Measurements from ENCODE around the gene WDR7.

Gene WDR7

GRCh38 chr18:56743115-56743514, 92.0 kb downstream of the WDR7 start:
- Histone ChIP-seq H4K8ac (ENCODE audit: low read length) (no peak overlapping the region), H3K4me1 (ENCODE audit: control insufficient read depth, insufficient read depth, low read depth, low read length) (no peaks in the 10 kb centered on the region), H2AK5ac (ENCODE audit: low read length, severe bottlenecking) (no peak overlapping the region), H3K4me2 (ENCODE audit: low read length, poor library complexity, severe bottlenecking) (no peak overlapping the region), H3K27me3 (ENCODE audit: control insufficient read depth in 1 of 2, insufficient read depth in 1 of 2, low read length in 2 of 2) (no peaks in the 10 kb centered on the region), H3K4ac (ENCODE audit: low read depth in 1 of 2, low read length in 2 of 2) (no peak overlapping the region), H2BK15ac (ENCODE audit: low read depth, poor library complexity, severe bottlenecking) (no peak overlapping the region), H2AFZ (ENCODE audit: low read depth, low read length) (no peak overlapping the region), H3K27ac (ENCODE audit: low read length, poor library complexity, severe bottlenecking) (no peak overlapping the region), H3K9me3 (ENCODE audit: control insufficient read depth, low read length) (no peaks in the 10 kb centered on the region), H2BK120ac (ENCODE audit: low read depth, low read length) (no peak overlapping the region), H2BK5ac (ENCODE audit: low read depth, low read length, poor library complexity, severe bottlenecking) (no peak overlapping the region), H3K4me3 (ENCODE audit: insufficient read depth in 1 of 2, low read depth in 1 of 2, low read length in 2 of 2) (no peak overlapping the region), H3K79me1 (replicated peaks; ENCODE audit: low read length, poor library complexity, severe bottlenecking) (peaks cover 8% of the 10 kb centered on the region), H3K14ac (ENCODE audit: low read length in 2 of 2) (no peak overlapping the region), H3K36me3 (ENCODE audit: control insufficient read depth in 1 of 2, insufficient read depth in 2 of 2, low read depth in 1 of 2, low read length in 2 of 2) (peaks cover 0 to 3% of the 10 kb centered on the region in 2 experiments), H4K91ac (ENCODE audit: low read length) (no peak overlapping the region), H3K23ac (ENCODE audit: low read length in 2 of 2) (no peak overlapping the region), H2BK12ac (ENCODE audit: low read length in 2 of 2) (no peak overlapping the region), H3K9ac (ENCODE audit: low read length) (no peak overlapping the region), H3K18ac (ENCODE audit: low read depth in 1 of 2, low read length in 2 of 2) (no peak overlapping the region)
- no peak for DNase-seq
- WGBS = 97% methylated on average over 4 of the region's 4 CpGs

- no peak overlapping the region for H3K18ac ChIP-seq (ENCODE audit: low read depth in 1 of 2, low read length in 2 of 2)
- 95% methylated on average over 1 of the region's 1 CpG for WGBS
Measured at GRCh38 chr18:56747032-56747658, 96.0 kb downstream of the WDR7 start.

GRCh38 chr18:56747857-56748256, 96.7 kb downstream of the WDR7 start:
- Histone ChIP-seq H3K27me3 (ENCODE audit: control insufficient read depth in 1 of 2, insufficient read depth in 1 of 2, low read length in 2 of 2) (no peaks in the 10 kb centered on the region), H3K79me1 (replicated peaks; ENCODE audit: low read length, poor library complexity, severe bottlenecking) (peaks cover 10% of the 10 kb centered on the region), H2BK12ac (ENCODE audit: low read length in 2 of 2) (no peak overlapping the region)

More at GRCh38 chr18:56747032-56747658, 96.0 kb downstream of the WDR7 start:
- Histone ChIP-seq H3K4me3 (ENCODE audit: insufficient read depth in 1 of 2, low read depth in 1 of 2, low read length in 2 of 2) (no peak overlapping the region), H2AK5ac (ENCODE audit: low read length, severe bottlenecking) (no peak overlapping the region), H3K9me3 (ENCODE audit: control insufficient read depth, low read length) (no peaks in the 10 kb centered on the region), H2BK120ac (ENCODE audit: low read depth, low read length) (no peak overlapping the region), H3K23ac (ENCODE audit: low read length in 2 of 2) (no peak overlapping the region), H2BK12ac (ENCODE audit: low read length in 2 of 2) (no peak overlapping the region), H3K36me3 (ENCODE audit: control insufficient read depth in 1 of 2, insufficient read depth in 2 of 2, low read depth in 1 of 2, low read length in 2 of 2) (peaks cover 0 to 3% of the 10 kb centered on the region in 2 experiments), H3K4me1 (ENCODE audit: control insufficient read depth, insufficient read depth, low read depth, low read length) (peaks cover 1% of the 10 kb centered on the region), H3K4me2 (ENCODE audit: low read length, poor library complexity, severe bottlenecking) (no peak overlapping the region), H3K9ac (ENCODE audit: low read length) (no peak overlapping the region), H2BK5ac (ENCODE audit: low read depth, low read length, poor library complexity, severe bottlenecking) (no peak overlapping the region), H4K91ac (ENCODE audit: low read length) (no peak overlapping the region), H3K27ac (ENCODE audit: low read length, poor library complexity, severe bottlenecking) (no peak overlapping the region), H4K8ac (ENCODE audit: low read length) (no peak overlapping the region), H2BK15ac (ENCODE audit: low read depth, poor library complexity, severe bottlenecking) (no peak overlapping the region), H3K4ac (ENCODE audit: low read depth in 1 of 2, low read length in 2 of 2) (no peak overlapping the region), H3K14ac (ENCODE audit: low read length in 2 of 2) (no peak overlapping the region), H3K79me1 (replicated peaks; ENCODE audit: low read length, poor library complexity, severe bottlenecking) (peaks cover 10% of the 10 kb centered on the region), H3K27me3 (ENCODE audit: control insufficient read depth in 1 of 2, insufficient read depth in 1 of 2, low read length in 2 of 2) (no peaks in the 10 kb centered on the region), H2AFZ (ENCODE audit: low read depth, low read length) (no peak overlapping the region)
- no peak for DNase-seq

GRCh38 chr18:56748698-56749268, 97.6 kb downstream of the WDR7 start:
- Histone ChIP-seq H2AK5ac (ENCODE audit: low read length, severe bottlenecking) (no peak overlapping the region), H3K27me3 (ENCODE audit: control insufficient read depth in 1 of 2, insufficient read depth in 1 of 2, low read length in 2 of 2) (no peaks in the 10 kb centered on the region), H3K36me3 (ENCODE audit: control insufficient read depth in 1 of 2, insufficient read depth in 2 of 2, low read depth in 1 of 2, low read length in 2 of 2) (peaks cover 0 to 3% of the 10 kb centered on the region in 2 experiments), H3K4me1 (ENCODE audit: control insufficient read depth, insufficient read depth, low read depth, low read length) (peaks cover 1% of the 10 kb centered on the region), H3K4me2 (ENCODE audit: low read length, poor library complexity, severe bottlenecking) (no peak overlapping the region), H2BK120ac (ENCODE audit: low read depth, low read length) (no peak overlapping the region), H2AFZ (ENCODE audit: low read depth, low read length) (no peak overlapping the region), H2BK15ac (ENCODE audit: low read depth, poor library complexity, severe bottlenecking) (no peak overlapping the region), H2BK5ac (ENCODE audit: low read depth, low read length, poor library complexity, severe bottlenecking) (no peak overlapping the region), H3K4ac (ENCODE audit: low read depth in 1 of 2, low read length in 2 of 2) (no peak overlapping the region), H3K27ac (ENCODE audit: low read length, poor library complexity, severe bottlenecking) (no peak overlapping the region), H3K23ac (ENCODE audit: low read length in 2 of 2) (no peak overlapping the region), H3K4me3 (ENCODE audit: insufficient read depth in 1 of 2, low read depth in 1 of 2, low read length in 2 of 2) (no peak overlapping the region), H3K14ac (ENCODE audit: low read length in 2 of 2) (no peak overlapping the region), H3K9ac (ENCODE audit: low read length) (no peak overlapping the region), H3K9me3 (ENCODE audit: control insufficient read depth, low read length) (no peaks in the 10 kb centered on the region), H4K91ac (ENCODE audit: low read length) (no peak overlapping the region), H2BK12ac (ENCODE audit: low read length in 2 of 2) (no peak overlapping the region), H3K79me1 (replicated peaks; ENCODE audit: low read length, poor library complexity, severe bottlenecking) (peaks cover 8% of the 10 kb centered on the region), H3K18ac (ENCODE audit: low read depth in 1 of 2, low read length in 2 of 2) (no peak overlapping the region), H4K8ac (ENCODE audit: low read length) (no peak overlapping the region)
- peak; percentile 57 for DNase-seq
- WGBS = no CpG with 5 or more reads among the region's 2 CpGs

More at GRCh38 chr18:56747857-56748256, 96.7 kb downstream of the WDR7 start:
- H3K4ac ChIP-seq (ENCODE audit: low read depth in 1 of 2, low read length in 2 of 2) = no peak overlapping the region
- H3K18ac ChIP-seq (ENCODE audit: low read depth in 1 of 2, low read length in 2 of 2) = no peak overlapping the region
- H3K4me3 ChIP-seq (ENCODE audit: insufficient read depth in 1 of 2, low read depth in 1 of 2, low read length in 2 of 2) = no peak overlapping the region
- no peaks in the 10 kb centered on the region for H3K9me3 ChIP-seq (ENCODE audit: control insufficient read depth, low read length)
- H2BK5ac ChIP-seq (ENCODE audit: low read depth, low read length, poor library complexity, severe bottlenecking) = no peak overlapping the region
- peaks cover 1% of the 10 kb centered on the region for H3K4me1 ChIP-seq (ENCODE audit: control insufficient read depth, insufficient read depth, low read depth, low read length)
- H4K8ac ChIP-seq (ENCODE audit: low read length) = no peak overlapping the region
- H3K9ac ChIP-seq (ENCODE audit: low read length) = no peak overlapping the region
- H3K27ac ChIP-seq (ENCODE audit: low read length, poor library complexity, severe bottlenecking) = no peak overlapping the region
- no peak overlapping the region for H2AFZ ChIP-seq (ENCODE audit: low read depth, low read length)
- H2AK5ac ChIP-seq (ENCODE audit: low read length, severe bottlenecking) = no peak overlapping the region
- H4K91ac ChIP-seq (ENCODE audit: low read length) = no peak overlapping the region
- H3K14ac ChIP-seq (ENCODE audit: low read length in 2 of 2) = no peak overlapping the region
- H3K36me3 ChIP-seq (ENCODE audit: control insufficient read depth in 1 of 2, insufficient read depth in 2 of 2, low read depth in 1 of 2, low read length in 2 of 2) = peaks cover 0 to 3% of the 10 kb centered on the region in 2 experiments
- DNase-seq = no peak
- H2BK15ac ChIP-seq (ENCODE audit: low read depth, poor library complexity, severe bottlenecking) = no peak overlapping the region
- no peak overlapping the region for H3K23ac ChIP-seq (ENCODE audit: low read length in 2 of 2)
- H3K4me2 ChIP-seq (ENCODE audit: low read length, poor library complexity, severe bottlenecking) = no peak overlapping the region
- H2BK120ac ChIP-seq (ENCODE audit: low read depth, low read length) = no peak overlapping the region

All from mesenchymal stem cell (in vitro differentiated cells and primary cell).